ENCODE results near the gene ISG20.

ISG20 gene

DNA sequence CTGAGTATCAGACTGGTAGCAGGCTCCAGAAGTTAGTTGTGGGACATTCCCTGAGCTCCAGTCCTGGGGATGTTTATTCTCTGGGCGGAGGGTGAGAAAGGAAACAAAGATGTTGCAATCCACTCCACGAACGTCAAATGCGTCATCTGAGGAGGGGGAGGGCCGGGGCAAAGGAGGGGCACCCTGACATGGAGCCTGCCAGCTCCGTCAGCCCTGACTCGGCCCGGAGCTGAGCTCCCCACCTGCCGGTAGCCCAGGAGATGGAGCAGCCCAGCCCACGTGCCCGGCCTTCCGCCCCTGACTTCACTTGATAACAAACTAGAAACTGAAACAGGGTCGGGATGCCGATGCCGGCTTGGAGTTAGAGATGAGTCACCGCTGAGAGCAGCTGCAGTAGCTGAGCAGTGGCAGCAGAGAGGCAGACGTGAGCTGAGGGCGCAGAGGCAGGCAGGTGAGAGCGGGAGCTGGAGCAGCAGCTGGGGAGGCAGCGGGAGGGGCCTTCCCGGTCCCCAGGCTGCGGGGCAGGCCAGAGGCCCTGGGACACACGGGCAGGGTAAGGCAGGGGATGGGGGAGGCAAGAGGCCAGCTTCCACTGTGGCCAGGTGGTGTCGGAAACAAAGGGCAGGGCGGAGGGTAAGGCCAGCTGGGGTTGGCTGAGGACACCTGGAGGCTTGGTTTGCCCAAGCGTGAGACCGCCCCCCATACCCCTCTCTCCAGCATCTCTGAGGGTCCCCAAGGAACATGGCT lies at the start of gene ISG20:
Gene ISG20 (plus strand): TSS at position 391 of the 747 bp plus-strand sequence. CDS start 351 bp downstream, at position 742.
- peak; percentile 99 for DNase-seq

DNA sequence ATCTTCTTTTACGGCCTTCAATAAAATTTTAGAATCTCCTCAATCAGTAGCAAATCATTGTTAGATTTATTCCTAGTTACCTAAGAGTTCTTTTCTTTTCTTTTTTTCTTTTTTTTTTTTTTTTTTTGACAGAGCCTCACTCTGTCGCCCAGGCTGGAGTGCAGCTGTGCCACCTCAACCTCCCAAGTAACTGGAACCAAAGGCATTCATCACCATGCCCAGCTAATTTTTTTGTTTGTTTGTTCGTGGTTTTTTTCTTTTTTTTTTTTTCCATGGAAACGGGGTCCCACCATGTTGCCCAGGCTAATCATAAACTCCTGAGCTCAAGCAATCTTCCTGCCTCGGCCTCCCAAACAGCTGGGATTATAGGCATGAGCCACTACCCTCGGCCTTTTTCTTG lies 48.1 kb upstream of the ISG20 start:
- DNase-seq, result no peak

DNA sequence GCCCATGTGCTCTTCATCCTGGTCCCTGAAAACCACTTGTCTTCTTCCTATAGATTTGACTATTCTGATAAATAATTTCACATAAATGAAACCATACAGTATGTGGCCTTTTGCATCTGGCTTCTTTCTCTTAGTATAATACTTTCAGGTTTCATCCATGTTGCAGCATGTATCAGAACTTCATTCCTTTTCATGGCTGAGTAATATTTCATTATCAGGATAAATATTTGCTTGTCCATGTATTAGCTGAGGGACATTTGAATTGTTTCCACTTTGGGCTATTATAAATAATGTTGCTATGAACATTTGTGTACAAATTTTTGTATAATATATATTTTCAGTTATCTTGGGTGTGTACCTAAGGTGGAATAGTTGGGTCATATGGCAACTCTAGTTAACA lies 47.4 kb upstream of the ISG20 start:
- DNase-seq, result no peak

DNA sequence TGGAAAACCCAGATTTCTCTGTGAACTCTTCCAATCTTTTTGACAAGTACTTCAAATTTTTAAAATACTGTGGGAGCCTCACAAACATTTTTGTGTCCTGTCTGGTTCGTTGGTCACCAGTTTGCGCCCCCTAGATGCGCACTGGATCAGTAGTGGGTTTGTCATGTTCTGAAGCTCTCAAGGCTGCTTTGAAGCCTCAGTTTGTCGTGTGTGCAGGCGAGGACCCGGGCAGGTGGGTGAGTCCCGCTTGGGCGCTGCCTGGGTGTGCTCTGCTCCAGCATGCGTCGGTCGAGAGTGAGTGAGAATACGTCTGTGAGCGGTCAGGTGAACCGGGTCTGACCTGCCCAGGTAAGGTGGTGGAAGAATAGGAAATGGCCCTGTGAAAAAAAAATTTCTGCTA lies 34.9 kb upstream of the ISG20 start:
- DNase-seq, result no peak

DNA sequence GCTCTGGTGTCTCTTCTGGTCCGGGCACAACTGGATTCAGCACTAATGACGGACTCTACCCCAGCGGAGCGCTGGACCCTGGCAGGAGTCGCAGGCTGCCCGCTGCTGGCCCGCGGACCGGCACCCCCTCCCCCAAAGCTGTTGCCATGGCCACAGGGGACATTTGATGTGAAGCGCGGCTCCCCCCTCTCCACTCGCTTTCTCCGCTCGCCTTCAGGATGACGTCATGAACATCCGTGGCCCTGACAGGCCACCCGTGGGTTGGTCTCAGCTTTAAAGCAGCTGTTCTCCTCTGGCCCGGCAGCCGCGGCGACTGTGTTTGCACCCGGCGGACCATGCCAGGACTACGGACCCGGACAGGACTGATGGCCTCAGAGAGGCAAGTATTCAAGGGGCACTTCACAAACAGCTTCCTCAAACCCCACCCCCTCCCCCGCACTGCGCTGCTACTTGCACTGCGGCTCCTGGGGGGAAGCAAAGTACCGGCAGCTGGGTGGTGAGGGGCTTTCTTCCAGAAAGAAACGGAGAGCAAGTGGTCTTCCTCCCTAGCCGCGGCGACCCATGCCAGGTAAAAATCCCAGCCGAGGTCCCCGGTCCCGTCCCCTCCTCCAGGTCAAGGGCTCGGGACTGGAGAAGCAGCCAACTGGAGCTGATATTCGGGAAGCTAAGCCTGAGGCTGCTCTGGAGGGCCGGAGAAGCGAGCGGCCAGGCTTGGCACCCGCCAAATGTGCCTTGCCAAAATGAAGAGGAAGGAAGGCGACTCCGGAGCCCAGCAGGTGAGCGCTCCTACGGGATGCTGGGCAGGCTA lies 34.2 kb upstream of the ISG20 start:
- DNase-seq, result no peak

DNA sequence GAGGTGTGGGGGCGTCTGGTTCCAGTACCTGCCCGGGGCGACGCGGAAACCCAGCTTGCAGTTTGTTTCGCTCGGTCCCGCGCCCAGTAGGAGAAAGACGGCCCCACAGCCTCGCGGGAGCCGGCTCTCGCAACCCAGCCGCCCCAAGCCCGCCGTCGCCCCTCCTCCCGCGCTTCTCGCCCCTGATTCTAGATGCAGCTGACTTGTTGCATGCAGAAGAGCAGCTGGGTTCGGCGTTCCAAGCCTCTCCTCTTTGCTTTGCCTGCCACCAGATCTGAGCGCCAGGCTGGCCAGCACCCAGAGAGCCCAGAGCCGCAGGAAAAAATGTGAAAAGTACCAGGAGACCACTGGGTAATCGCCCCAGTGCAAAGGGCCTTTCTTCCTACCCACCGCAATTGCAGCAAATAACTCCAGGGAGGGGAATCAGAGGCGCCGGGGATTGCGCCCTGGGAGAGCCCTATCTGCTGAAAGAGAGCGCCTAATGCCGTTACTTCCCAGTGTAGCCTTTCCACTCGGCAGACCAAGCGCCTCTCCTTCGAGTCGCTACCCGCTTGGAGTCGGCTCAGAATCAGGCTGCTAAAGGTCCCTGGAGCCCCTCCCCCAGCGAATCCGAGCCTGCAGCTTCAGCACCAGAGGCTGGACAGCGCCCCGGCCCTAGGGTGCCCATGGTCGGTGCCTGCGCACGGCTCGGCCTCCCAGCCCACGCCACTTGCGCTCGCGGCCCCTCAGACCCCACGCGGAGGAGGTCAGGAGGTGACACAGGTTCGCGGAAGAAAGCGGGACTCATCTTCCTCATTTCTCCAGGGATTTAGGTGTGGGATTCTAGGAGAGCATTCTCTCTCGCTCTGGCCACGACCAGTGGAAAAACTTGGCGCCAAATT lies 33.4 kb upstream of the ISG20 start:
- peak; percentile 41 for DNase-seq

DNA sequence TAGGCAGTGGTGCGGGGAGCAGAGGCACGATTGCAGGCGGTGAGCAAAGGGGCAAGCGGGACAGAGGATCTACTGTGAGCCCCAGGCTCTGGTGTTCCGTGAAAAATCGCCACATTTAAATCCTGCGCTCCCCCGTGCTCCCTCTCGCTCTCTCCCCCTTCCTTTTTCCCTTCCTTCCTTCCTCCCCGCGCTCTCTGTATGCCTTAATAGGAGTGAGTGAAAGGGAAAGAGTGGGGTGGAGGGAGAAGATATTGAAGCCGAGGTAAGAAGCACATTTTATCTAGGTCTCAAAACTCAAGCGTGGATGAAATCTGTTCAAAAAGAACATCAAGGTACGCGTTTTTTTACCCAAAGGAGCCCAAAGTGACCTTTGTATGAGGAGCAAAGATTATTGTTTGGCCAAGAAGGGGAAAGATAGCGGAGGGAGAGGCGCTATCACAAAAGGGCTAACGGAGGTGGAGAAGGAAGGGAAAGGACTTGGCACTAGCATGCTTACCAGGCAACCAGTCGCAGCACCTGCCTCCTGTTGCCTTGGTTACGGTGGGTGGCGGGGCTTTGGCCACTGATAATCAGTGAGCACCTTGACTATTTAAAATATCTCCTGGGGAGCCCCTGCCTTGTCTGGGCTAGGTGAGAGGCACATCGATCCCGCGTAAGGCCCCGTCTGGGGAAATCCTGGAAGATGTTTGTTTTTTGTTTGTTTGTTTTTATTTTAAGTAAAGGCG lies 32.6 kb upstream of the ISG20 start:
- no peak for DNase-seq

DNA sequence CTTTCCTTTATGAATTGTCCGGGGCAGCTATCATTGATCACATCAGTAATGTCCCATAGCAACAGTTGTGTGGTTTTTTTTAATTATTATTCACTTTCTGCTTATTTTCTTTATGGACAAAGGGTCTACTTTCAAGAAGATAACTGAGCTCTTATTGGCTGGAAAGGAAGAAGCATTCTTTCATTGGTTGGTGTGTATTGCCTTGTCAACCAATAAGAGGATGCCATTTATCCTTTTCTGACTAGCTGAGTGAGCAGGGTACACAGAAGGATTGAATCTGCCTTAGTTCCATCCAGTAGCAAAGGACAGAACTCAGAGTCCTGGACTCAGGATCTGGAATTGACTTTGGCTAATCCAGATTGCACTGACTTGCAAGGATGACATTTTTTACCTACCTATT lies 30.9 kb upstream of the ISG20 start:
- DNase-seq, result no peak

DNA sequence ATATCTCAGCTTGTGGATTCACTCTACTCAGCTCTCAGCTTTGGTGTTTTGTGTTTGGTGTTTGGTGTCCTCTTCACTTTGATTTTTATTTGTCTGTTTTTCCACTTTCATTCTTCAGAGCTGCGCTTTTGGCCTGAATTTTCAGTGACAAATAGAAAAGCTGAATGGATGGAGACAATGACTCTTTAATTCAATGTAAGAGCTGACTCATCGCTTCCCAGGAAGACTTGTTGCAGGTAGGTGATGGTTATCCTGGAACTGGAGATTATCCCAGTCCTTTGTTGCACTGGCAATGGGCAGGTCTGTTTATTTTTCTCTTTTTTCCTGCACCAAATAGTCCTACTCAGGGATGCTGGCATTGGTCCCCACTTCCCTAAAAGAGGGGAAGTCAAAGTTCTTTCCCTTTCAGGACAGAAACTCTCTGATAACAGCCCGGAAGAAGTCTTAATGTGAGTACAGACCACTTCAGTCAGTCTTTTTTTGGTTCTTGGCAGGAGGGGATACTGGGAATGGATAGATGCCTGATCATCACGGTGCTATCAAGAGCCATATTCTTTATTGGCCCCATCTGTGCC lies 30.1 kb upstream of the ISG20 start:
- DNase-seq, result no peak

DNA sequence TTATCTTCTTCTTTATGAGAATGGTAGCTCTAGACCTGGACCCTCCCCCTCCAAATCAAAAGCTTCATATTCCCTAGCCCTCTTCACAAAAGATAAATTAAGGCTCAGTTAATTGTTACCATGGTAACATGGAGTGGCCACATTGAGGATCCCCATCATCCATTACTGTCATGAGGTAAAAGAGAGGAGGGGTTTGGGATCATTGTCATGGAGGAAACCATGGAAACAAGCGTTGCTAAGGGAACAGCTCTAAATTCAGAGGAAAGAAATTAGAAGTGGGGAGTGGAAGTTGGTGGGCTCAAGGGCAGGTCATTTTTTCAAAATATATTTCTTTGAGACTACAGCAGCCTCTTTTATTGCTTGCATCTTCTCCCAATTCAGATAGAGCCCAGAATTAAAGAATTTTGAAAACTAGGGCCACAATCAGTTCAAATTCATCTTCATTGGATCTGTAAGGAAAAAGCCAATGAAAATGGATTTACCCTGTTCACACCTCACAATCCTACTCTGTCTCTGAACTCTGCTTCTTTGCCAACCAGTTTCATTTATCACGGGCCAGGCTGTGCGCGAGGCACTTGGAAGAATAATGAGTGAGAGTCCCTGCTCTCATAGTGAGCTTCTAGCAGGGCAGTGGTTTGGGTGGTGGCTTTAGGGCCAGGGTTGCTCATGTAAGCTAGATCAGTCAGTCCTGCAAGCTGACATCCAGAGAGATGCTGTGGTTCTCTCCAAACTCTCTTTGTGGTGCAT lies 29.3 kb upstream of the ISG20 start:
- no peak for DNase-seq

DNA sequence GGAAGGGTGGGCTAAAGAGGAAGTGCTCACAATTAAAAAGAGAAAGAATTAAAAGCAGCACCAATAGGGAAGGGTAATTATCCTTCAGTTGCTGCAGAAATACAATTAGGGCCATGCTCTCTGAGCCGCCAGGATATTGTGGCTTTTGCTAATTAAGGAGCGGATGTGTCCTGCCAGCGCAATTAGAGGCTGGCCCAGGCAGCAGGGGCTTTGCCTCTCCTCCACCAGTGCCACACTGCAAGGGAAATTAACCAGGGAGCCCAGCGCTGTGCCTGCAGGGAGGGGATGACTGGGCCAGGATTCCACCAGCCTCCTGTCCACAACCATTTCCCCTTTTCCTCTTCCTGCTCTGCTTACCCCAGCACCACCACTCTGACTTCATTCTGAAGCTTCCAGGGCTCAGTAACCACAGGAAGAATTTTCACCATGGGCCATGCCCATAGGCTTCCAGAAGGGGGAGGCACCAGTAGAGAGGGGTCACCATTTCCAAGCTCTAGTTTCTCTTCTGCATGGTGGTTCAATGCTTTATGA lies 28.1 kb upstream of the ISG20 start:
- no peak for DNase-seq

DNA sequence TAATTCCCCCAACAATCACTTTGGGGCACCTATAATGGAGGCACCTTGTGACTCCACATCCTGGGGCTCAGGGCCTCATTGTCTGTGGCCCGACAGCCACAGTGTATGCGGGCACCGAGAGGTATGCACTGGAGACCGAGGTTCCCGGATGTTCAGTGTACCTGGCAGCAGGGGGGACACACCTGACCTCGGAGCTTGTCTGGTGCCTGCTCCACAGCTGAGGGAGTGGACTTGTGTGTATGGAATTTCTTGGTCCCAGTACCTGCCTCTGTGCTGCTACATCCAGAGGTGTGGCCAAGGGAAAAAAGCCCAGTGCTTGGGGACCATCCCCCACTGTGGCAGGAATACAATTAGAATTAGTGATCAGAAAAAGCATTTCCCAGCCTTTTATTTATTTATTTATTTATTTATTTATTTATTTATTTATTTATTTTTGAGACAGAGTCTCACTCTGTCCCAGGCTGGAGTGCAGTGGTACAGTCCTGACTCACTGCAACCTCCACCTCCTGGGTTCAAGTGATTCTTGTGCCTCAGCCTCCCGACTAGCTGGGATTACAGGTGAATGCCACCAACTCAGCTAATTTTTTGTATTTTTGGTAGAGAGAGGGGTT lies 26.5 kb upstream of the ISG20 start:
- DNase-seq, result no peak

DNA sequence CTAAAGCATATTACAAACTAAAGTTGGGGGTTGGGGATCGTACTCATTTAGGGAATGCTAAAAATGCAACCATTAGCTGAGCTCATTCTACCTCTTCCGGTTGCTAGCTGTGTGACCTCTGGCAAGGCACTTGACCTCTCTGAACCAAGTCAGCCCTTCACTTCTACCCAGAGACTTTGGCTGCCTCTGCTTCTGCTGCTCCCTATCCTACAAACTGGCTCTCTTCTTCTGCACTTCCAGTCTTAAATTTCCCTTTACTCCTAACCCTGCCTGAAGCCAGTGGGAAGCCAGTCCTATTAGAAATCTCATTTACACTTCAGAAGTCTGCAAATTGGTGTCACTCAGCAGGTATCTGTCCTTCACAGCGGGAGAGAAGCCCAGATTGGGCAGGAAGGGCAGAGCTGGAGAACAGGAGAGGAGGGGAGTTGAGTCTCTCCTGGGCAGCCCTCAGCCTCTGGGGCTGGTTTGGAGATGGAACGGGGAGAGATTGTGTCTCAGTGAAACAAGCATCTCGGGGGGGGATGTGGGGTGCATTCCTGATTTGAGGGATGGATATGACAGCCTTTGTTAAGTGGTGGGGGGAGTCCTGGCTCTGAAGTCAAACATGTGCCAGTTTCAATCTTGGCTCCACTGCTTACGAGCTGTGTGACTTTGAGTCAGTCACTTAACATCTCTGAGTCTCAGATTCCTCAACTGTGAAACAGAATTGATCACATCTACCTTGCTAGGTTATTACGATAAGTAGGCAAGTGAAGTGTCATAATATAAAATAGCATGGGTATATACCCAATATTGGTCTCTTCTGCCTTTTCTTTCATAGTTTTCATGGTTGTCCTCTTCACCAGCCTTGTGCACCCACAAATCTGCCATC lies 25.5 kb upstream of the ISG20 start:
- no peak for DNase-seq

DNA sequence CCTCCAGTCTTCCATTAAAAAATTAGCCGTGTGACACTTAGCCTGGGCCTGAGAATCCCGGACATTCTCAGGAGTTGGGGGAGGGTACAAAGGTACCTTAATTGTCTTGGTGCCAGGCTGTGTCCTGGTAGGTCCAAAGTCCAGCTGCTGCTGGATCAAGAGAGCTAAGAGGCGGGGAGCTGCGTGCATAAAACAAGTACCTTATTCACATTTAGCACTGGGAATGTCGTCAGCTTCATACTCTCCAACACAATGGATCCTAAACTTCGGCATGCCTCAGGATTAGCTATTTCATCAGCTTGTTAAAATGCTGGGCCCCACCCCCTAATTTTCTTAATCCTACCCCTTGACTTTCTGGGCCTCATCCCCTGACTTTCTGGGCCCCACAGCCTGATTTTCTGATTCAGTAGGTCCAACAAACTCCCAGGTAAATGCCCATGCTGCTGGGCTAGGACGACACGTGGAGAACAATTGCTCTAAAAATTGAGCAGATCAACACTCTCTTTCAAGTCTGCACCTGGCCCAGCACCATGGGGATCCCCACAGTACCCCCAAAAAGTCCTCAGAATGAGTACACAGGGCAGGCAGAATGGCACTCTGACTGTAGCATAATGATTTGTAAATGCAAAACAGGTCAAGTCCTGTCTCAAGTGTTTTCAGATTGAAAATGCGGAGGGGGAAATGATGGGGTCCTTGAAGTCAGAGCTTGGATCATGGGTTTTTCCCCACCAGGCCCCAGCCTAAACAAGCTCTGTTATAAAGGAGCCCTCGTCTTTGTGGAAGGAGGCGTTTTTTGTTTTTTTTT lies 23.3 kb upstream of the ISG20 start:
- DNase-seq, result no peak

DNA sequence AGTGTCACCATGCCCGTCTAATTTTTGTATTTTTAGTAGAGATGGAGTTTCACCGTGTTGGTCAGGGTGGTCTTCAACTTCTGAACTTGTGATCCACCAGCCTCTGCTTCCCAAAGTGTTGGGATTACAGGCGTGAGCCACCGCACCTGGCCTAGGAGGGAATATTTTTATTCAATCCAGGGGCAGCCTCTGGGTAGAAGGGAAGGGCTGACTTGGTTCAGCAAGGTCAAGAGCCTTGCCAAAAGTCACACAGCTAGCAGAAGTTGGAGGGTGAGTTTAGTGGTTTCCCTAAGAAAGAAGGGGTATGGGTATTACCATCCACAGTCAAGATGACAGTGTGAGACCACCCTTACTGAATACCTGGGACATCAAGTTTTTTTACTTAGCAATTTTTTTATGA lies 22.6 kb upstream of the ISG20 start:
- DNase-seq, result no peak

DNA sequence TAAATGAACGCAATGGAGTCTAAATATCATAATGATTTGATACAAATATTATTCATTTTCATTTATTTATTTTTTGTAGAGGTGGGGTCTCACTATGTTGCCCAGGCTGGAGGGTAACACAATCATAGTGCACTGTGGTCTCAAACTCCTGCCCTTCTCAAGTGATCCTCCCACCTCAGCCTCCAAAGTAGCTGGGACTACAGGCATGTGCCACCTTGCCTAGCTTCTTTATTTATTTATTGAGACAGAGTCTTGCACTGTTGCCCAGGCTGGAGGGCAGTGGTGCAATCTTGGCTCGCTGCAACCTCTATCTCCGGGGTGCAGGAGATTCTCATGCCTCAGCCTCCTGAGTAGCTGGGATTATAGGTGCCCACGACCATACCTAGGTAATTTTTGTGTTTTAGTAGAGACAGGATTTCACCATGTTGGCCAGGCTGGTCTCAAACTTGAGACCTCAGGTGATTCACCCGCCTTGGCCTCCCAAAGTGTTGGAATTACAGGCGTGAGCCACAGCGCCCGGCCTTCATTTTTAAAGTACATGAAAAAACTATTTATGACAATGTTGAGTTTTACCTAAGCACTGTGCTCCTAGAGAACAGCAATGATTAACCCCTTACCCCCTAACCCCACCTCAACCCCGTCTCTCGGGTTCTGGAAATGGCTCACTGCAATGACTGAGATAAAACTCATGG lies 21.6 kb upstream of the ISG20 start:
- DNase-seq, result no peak

DNA sequence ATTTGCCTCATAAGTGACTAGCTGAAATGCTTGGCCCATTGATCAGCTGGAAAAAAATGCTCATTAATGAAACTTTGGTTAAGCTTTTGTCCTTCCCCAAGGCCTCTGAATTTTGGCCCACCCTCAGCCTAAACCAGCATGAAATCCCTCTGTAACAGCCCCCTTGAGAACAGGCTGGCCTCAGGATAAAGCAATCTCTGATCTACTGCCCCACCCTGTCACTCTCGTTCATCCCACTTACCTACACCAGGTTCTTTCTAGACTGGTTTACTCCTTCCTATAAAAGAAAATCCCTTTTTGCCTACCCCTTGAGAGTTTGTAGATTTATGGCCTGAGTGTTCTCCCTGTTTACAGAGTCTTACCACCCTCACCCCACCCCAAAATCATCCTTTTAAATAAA lies 21.0 kb upstream of the ISG20 start:
- DNase-seq, result no peak

DNA sequence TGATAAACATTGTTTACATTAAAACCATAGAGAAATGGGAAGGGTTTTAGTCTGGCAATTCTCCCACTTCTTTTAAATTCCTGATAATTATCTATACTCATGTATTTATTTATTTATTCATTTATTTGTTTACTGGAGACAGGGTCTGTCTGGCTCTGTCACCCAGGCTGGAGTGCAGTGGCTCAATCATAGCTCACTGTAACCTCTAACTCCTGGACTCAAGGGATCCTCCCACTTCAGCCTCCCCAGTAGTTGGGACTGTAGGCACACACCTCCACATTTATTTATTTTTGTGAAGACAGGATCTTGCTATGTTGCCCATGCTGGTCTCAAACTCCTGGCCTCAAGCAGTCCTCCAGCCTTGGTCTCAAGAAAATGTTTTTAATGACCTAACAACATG lies 20.1 kb upstream of the ISG20 start:
- no peak for DNase-seq
